A549 (cell line): ENCODE results near the gene SNX11. TPM values are rescaled to one million over a fixed set of nuclear protein-coding genes. Genes with fewer than 3 reads are reported as not detected.
"Not testable (repeated sequence)": the region's sequence is repeated elsewhere in the genome, so short reads cannot be mapped to it uniquely, and the experiment has no call there.

Source experiments
- ATAC-seq, 2 experiments: fragments of 200-7000 bp in 1 of 2; fragments of >200 bp in 1 of 2; cut with Nextera tagmentation in 1 of 2; cut with Tn5 transposase in 1 of 2; 3 replicates each; pipeline versions ENCODE4 v1.8.0 to v1.9.1; 2018 to 2020; ENCODE audit warnings: mild to moderate bottlenecking in 1 of 2, moderate library complexity in 1 of 2
- CTCF ChIA-PET: fragments of 300-600 bp; sonication (Branson Sonifier 250); formaldehyde crosslinking; extraction: SDS; loops from one replicate; lab custom pipeline; 2021; ENCODE audit warnings: antibody characterized with exemption, inconsistent platforms; lab: Yijun Ruan, JAX
- POLR2A ChIA-PET: fragments of 350-600 bp; formaldehyde crosslinking; extraction: SDS; loops from one replicate; lab custom pipeline; 2021; ENCODE audit warnings: antibody characterized with exemption, inconsistent platforms; lab: Yijun Ruan, JAX
- DNase-seq, 2 experiments: peaks; one replicate each; pipeline versions ENCODE4 v3.0.0 to v3.0.0-alpha.2; 2011 to 2016; ENCODE audit warnings: low read depth in 1 of 2, low spot score in 1 of 2
- FAIRE-seq: peaks from 2 replicates; lab custom pipeline; 2011; peaks lifted over from hg19 to GRCh38; lab: Jason Lieb, UNC
- H3K27ac ChIP-seq, 2 experiments: fragments of >200 bp; sonication (Bioruptor Twin); formaldehyde crosslinking; 3 replicates each; pipeline ENCODE4 v1.5.1; 2016 to 2017
- H3K4me1 ChIP-seq: fragments of >200 bp; sonication (Bioruptor Twin); formaldehyde crosslinking; 3 replicates; pipeline ENCODE4 v1.6.1; 2016
- H3K4me2 ChIP-seq: fragments of >200 bp; sonication (Bioruptor Twin); formaldehyde crosslinking; 3 replicates; pipeline ENCODE4 v1.6.1; 2016
- H3K4me3 ChIP-seq: fragments of >200 bp; sonication (Bioruptor Twin); formaldehyde crosslinking; 3 replicates; pipeline ENCODE4 v1.5.1; 2016
- H3K9me3 ChIP-seq: fragments of >200 bp; sonication (Bioruptor Twin); formaldehyde crosslinking; 3 replicates; pipeline ENCODE4 v1.6.1; 2016
- EHMT2 ChIP-seq: fragments of 200-600 bp; sonication (generic); IDR thresholded peaks from 2 replicates; pipeline ENCODE4 v1.6.1; 2016; ENCODE audit warnings: antibody characterized with exemption, low read depth, mild to moderate bottlenecking, moderate library complexity
- ESRRA ChIP-seq: fragments of 150-350 bp; IDR thresholded peaks from 2 replicates; pipeline ENCODE4 v1.6.1; 2014; ENCODE audit warnings: mild to moderate bottlenecking, low read length, borderline replicate concordance
- FOXS1 ChIP-seq: fragments of 250-450 bp; sonication (Bioruptor Pico); IDR thresholded peaks from 2 replicates; pipeline ENCODE4 v1.5.0; 2020; ENCODE audit warnings: mild to moderate bottlenecking, moderate library complexity
- RAD21 ChIP-seq, 2 experiments: fragments of >200 bp in 1 of 2; sonication (Bioruptor Twin) in 1 of 2; formaldehyde crosslinking in 1 of 2; IDR thresholded peaks in 1 of 2; conservative IDR thresholded peaks in 1 of 2; 2 replicates in 1 of 2; 3 replicates in 1 of 2; pipeline ENCODE4 v1.6.1; 2012 to 2018; ENCODE audit warnings: inconsistent platforms in 1 of 2
- RARB ChIP-seq: fragments of 250-450 bp; sonication (Bioruptor Pico); IDR thresholded peaks from 2 replicates; pipeline ENCODE4 v1.8.0; 2021; ENCODE audit warnings: mild to moderate bottlenecking, moderate library complexity
- SMC3 ChIP-seq: fragments of >200 bp; sonication (Bioruptor Twin); formaldehyde crosslinking; IDR thresholded peaks from 3 replicates; pipeline ENCODE4 v1.6.1; 2018; ENCODE audit warnings: inconsistent platforms
- WGBS: methylation state at CpG from one replicate; pipeline ENCODE4 v1.1.6; 2017; ENCODE audit errors: missing lambda C conversion rate; 5-methylcytosine and 5-hydroxymethylcytosine counted together
- polyA plus RNA-seq, 4 experiments: library from polyadenylated mRNA; depleted of rRNA in 3 of 4; stranded (reverse); fragments of >200 nt; fragmentation: RNase III in 1 of 4; extraction: RNeasy Plus Mini Kit Qiagen cat#74134 plus additional on column Dnase treatment in 1 of 4; gene quantifications; 2 replicates in 3 of 4; 3 replicates in 1 of 4; pipeline ENCODE4 v1.2.3, GENCODE V29; 2011 to 2017
- TF ChIP-seq, protein P1 (sequence below): fragments of >200 bp; sonication (Bioruptor Twin); formaldehyde crosslinking; IDR thresholded peaks from 3 replicates; pipeline ENCODE4 v1.5.1; 2016

The SNX11 gene
- polyA plus RNA-seq, 2 of the 4 experiments (the other 2 are of a cell fraction) = 22.3 to 28.4 TPM

DNA sequence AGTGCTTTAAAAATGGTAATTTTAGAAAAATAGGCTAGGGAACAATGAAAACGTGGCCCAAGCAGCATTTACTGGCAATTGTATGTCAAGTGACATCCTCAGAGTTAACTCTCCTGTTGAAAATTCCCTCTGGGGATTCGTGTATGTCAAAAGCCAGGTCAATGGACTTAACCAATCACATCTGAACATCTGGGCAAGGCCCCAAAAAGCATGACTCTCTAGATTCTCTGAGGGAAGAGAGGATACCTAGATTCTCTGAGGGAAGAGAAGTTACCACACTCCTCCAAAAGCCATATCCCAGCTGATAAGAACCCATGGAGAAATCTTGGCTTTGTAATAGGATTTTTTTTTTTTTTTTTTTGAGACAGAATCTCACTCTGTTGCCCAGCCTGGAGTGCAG, 35.9 kb upstream of the SNX11 start (continued):
- TF ChIP-seq EHMT2 = no peak
- no peak for TF ChIP-seq ESRRA
- no peak for TF ChIP-seq SMC3
- TF ChIP-seq RARB (CRISPR knock-in tag) = no peak

DNA sequence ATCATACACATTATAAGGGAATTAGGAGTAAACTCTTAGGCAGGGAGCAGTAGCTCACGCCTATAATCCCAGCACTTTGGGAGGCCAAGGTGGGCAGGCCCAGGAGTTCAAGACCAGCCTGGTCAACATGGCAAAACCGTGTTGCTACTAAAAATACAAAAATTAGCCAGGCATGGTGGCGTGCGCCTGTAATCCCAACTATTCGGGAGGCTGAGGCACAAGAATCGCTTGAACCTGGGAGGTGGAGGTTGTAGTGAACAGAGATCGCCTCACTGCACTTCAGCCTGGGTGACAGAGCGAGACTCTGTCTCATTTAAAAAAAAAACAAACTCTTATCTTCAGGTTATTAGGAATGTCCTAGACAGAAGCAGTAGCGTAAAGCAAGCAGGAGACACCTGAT, 34.8 kb upstream of the SNX11 start:
- H3K4me1 ChIP-seq, H3K4me3 ChIP-seq, FAIRE-seq, DNase-seq, ATAC-seq, H3K4me2 ChIP-seq, H3K9me3 ChIP-seq, H3K27ac ChIP-seq: not testable (repeated sequence)
- 90% methylated on average over 9 of the region's 9 CpGs for WGBS
- POLR2A ChIA-PET = interaction anchor here (1.2 kb wide), 1 partner anchor 25 kb away, joined by 3 read pairs; the partner anchor contains the start of gene NFE2L1
- CTCF ChIA-PET = interaction anchor here (0.7 to 36.2 kb wide), 9 partner anchors 8 to 520 kb away, joined by 3 to 1398 read pairs (median 7); partner anchors contain the start of genes COPZ2 and NFE2L1

DNA sequence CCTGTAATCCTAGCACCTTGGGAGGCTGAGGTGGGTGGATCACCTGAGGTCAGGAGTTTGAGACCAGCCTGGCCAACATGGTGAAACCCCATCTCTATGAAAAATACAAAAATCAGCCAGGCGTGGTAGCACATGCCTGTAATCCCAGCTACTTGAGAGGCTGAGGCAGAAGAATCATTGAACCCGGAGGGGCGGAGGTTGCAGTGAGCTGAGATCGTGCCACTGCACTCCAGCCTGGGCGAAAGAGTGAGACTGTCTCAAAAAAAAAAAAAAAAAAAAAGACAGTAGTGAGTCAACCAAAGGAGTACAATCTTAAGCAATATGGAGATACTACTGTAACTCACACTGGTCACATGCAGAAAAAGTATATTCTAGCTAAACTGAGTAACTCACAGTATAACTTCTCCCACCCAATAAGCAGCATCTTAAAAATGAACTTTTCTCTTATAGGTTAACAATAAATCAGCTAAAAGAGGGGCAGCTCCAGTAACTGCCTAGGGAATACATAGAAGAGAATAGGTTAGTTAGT, 33.9 kb upstream of the SNX11 start:
- H3K4me3 ChIP-seq, H3K9me3 ChIP-seq, DNase-seq, H3K4me1 ChIP-seq, H3K4me2 ChIP-seq, H3K27ac ChIP-seq, ATAC-seq, FAIRE-seq: not testable (repeated sequence)
- WGBS = 94% methylated on average over 5 of the region's 5 CpGs
- POLR2A ChIA-PET = interaction anchor here (0.8 to 1.7 kb wide), 2 partner anchors 26 to 47 kb away, joined by 6 to 7 read pairs; partner anchors contain the start of gene NFE2L1
- CTCF ChIA-PET = interaction anchor here (0.5 to 36.2 kb wide), 14 partner anchors 10 to 805 kb away, joined by 3 to 1398 read pairs (median 6); partner anchors contain the start of genes COPZ2 and NFE2L1

DNA sequence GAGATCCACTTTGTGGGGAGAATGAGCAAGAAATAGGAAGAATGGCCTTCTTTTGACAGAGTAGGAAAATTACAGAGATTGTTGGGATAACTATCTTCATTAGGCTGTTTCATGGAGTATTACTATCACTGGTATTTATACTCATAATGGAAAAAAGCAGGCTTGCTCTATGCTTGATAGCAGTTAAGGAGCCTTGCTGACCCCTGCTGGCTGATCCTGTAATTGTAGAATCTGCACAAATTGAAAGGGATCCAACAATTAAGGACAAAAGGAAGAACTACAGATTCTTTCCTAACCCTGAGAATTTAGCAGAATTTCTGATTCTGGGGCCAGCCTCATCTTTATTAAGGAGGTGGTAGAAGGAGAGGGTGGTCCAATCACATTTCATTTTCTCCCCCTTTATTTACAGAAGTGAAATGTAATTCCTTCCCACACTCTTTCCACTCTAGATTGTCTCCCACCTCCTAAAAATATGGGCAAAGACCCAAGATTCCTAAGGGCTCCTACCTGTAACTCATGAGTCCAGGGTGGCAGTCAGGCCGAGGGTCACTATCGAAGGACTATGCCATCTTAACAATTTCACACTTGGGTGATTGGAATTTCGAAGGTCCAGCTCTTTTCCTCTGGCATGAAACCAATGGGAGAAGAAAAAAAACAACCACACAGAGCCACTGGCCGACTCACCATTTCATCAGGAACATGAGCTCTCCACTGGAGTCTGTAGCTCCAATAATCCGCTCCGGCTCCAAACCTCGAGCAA, 33.1 kb upstream of the SNX11 start:
- Histone ChIP-seq H3K27ac (no peak overlapping the region), H3K4me2 (no peak overlapping the region), H3K4me1 (no peaks in the 10 kb centered on the region), H3K9me3 (no peaks in the 10 kb centered on the region), H3K4me3 (no peak overlapping the region)
- DNase-seq (peak; percentile 72 to 80), ATAC-seq (peak; percentile 91 to 92), FAIRE-seq (no peak)
- TF ChIP-seq RAD21 (conservative IDR thresholded peaks at IDR 0.05 in 1 of 2, IDR thresholded peaks at IDR 0.05 in 1 of 2) (peak; percentile 83 to 88), SMC3 (peak; percentile 91), FOXS1 (CRISPR knock-in tag) (no peak)
- TF ChIP-seq, protein P1, sequence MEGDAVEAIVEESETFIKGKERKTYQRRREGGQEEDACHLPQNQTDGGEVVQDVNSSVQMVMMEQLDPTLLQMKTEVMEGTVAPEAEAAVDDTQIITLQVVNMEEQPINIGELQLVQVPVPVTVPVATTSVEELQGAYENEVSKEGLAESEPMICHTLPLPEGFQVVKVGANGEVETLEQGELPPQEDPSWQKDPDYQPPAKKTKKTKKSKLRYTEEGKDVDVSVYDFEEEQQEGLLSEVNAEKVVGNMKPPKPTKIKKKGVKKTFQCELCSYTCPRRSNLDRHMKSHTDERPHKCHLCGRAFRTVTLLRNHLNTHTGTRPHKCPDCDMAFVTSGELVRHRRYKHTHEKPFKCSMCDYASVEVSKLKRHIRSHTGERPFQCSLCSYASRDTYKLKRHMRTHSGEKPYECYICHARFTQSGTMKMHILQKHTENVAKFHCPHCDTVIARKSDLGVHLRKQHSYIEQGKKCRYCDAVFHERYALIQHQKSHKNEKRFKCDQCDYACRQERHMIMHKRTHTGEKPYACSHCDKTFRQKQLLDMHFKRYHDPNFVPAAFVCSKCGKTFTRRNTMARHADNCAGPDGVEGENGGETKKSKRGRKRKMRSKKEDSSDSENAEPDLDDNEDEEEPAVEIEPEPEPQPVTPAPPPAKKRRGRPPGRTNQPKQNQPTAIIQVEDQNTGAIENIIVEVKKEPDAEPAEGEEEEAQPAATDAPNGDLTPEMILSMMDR = peak; percentile 96
- CTCF ChIA-PET = interaction anchor here (0.6 to 36.2 kb wide), 30 partner anchors 9 to 804 kb away, joined by 3 to 1398 read pairs (median 4); partner anchors contain the start of genes COPZ2 and NFE2L1
- 65% methylated on average over 7 of the region's 7 CpGs for WGBS
- POLR2A ChIA-PET = interaction anchor here (1.0 to 1.7 kb wide), 2 partner anchors 26 to 48 kb away, joined by 3 to 7 read pairs; partner anchors contain the start of gene NFE2L1

DNA sequence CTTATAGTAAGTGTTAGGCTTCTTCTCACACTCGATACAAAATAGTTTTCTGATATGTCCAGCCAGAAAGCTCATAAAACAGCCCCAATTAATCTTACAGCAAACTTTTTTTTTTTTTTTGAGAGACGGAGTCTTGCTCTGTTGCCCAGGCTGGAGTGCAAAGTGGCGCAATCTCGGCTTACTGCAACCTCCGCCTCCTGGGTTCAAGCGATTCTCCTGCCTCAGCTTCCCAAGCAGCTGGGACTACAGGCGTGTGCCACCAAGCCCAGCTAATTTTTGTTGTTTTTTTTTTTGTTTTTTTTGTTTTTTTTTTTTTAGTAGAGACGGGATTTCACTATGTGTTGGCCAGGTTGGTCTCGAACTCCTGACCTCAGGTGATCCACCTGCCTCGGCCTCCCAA, 30.4 kb upstream of the SNX11 start:
- POLR2A ChIA-PET = interaction anchor here (0.6 to 1.3 kb wide), 2 partner anchors 29 to 51 kb away, joined by 5 read pairs; partner anchors contain the start of gene NFE2L1
- 93% methylated on average over 10 of the region's 10 CpGs for WGBS
- CTCF ChIA-PET = interaction anchor here (1.2 to 36.2 kb wide), 5 partner anchors 10 to 29 kb away, joined by 3 to 1398 read pairs (median 43); partner anchors contain the start of genes COPZ2 and NFE2L1
- H3K9me3 ChIP-seq, FAIRE-seq, ATAC-seq, H3K27ac ChIP-seq, H3K4me1 ChIP-seq, H3K4me3 ChIP-seq, DNase-seq, H3K4me2 ChIP-seq: not testable (repeated sequence)
